Gastroesophageal sphincter (tissue), 3 donors: ENCODE results near the gene TPP1.

ENCODE experiments used
- CTCF ChIP-seq, 4 experiments: fragments of 200-600 bp in 2 of 4; fragments of 450-650 bp in 2 of 4; sonication (generic) in 1 of 4; IDR thresholded peaks; one replicate each; pipeline ENCODE4 v1.5.1; 2017 to 2019; ENCODE audit warnings: antibody characterized with exemption in 4 of 4, mild to moderate bottlenecking in 2 of 4, moderate library complexity in 2 of 4
- EP300 ChIP-seq: sonication (generic); formaldehyde crosslinking; IDR thresholded peaks from one replicate; pipeline ENCODE4 v1.6.1; 2017; ENCODE audit warnings: antibody characterized with exemption, mild to moderate bottlenecking
- POLR2A ChIP-seq, 2 donors: fragments of 450-650 bp; IDR thresholded peaks; one replicate each; pipeline ENCODE4 v1.6.1; 2017; ENCODE audit warnings: antibody characterized with exemption in 2 of 2, mild to moderate bottlenecking in 2 of 2, moderate library complexity in 1 of 2
- POLR2AphosphoS5 ChIP-seq: sonication (generic); formaldehyde crosslinking; IDR thresholded peaks from one replicate; pipeline ENCODE4 v1.6.1; 2017; ENCODE audit warnings: antibody characterized with exemption

DNA sequence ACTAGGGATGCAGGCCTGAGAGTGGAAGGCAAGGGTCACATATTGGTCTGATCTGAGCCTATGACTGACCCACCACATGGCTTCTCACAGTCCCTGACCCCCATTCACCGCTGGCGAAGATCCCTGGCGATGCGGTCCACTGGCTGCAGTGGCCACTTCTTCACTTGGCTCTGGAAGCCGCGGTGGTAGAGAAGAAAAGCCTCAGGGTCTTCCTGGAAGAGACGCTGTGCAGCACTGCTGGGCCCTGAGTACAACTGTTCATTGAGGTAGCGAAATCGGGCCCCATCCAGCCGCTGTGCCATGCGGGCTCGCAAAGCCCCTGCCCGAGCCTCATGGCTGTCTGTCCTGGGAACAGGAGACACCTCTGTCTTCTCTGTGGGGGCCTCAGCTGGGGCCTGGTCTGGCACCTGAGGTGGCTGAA is 18.2 kb downstream of the TPP1 start:
- TF ChIP-seq EP300 (no peak), POLR2A (IDR thresholded peaks at IDR 0.05) (no peak), CTCF (IDR thresholded peaks at IDR 0.05) (no peak), POLR2AphosphoS5 (no peak)
